ENCODE results near the gene CCL26.

GRCh38 chr7:75796420-75796819 lies 24.4 kb upstream of the CCL26 start:
- TF ChIP-seq POLR2A (IDR thresholded peaks at IDR 0.05): no peak
- TF ChIP-seq, protein P1, sequence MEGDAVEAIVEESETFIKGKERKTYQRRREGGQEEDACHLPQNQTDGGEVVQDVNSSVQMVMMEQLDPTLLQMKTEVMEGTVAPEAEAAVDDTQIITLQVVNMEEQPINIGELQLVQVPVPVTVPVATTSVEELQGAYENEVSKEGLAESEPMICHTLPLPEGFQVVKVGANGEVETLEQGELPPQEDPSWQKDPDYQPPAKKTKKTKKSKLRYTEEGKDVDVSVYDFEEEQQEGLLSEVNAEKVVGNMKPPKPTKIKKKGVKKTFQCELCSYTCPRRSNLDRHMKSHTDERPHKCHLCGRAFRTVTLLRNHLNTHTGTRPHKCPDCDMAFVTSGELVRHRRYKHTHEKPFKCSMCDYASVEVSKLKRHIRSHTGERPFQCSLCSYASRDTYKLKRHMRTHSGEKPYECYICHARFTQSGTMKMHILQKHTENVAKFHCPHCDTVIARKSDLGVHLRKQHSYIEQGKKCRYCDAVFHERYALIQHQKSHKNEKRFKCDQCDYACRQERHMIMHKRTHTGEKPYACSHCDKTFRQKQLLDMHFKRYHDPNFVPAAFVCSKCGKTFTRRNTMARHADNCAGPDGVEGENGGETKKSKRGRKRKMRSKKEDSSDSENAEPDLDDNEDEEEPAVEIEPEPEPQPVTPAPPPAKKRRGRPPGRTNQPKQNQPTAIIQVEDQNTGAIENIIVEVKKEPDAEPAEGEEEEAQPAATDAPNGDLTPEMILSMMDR (IDR thresholded peaks at IDR 0.05): no peak

Data from esophagus squamous epithelium (tissue), 4 donors.